ENCODE measurements around the gene ATP10A. TPM values are rescaled to one million over a fixed set of nuclear protein-coding genes. Genes with fewer than 3 reads are reported as not detected.

ATP10A gene
- polyA plus RNA-seq, 1 donor from 2014 or later = not detected

GRCh38 chr15:25795712-25796111, 67.4 kb downstream of the ATP10A start:
- no peaks in the 10 kb centered on the region for H3K27me3 ChIP-seq (ENCODE audit: insufficient read depth, low read depth, low read length)
- H3K9me3 ChIP-seq (ENCODE audit: low read length) = no peaks in the 10 kb centered on the region
- TF ChIP-seq POLR2AphosphoS5 (IDR thresholded peaks at IDR 0.05) = no peak
- no peak for TF ChIP-seq EP300 (conservative IDR thresholded peaks at IDR 0.05; ENCODE audit: poor library complexity, severe bottlenecking)
- no peak for TF ChIP-seq RAD21 (conservative IDR thresholded peaks at IDR 0.05)
- no peak for TF ChIP-seq MXI1 (conservative IDR thresholded peaks at IDR 0.05; ENCODE audit: poor library complexity, severe bottlenecking)
- TF ChIP-seq TAF1 (IDR thresholded peaks at IDR 0.05; ENCODE audit: low read depth) = no peak
- TF ChIP-seq, protein P1, sequence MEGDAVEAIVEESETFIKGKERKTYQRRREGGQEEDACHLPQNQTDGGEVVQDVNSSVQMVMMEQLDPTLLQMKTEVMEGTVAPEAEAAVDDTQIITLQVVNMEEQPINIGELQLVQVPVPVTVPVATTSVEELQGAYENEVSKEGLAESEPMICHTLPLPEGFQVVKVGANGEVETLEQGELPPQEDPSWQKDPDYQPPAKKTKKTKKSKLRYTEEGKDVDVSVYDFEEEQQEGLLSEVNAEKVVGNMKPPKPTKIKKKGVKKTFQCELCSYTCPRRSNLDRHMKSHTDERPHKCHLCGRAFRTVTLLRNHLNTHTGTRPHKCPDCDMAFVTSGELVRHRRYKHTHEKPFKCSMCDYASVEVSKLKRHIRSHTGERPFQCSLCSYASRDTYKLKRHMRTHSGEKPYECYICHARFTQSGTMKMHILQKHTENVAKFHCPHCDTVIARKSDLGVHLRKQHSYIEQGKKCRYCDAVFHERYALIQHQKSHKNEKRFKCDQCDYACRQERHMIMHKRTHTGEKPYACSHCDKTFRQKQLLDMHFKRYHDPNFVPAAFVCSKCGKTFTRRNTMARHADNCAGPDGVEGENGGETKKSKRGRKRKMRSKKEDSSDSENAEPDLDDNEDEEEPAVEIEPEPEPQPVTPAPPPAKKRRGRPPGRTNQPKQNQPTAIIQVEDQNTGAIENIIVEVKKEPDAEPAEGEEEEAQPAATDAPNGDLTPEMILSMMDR (IDR thresholded peaks at IDR 0.05; ENCODE audit: poor library complexity, severe bottlenecking) = no peak
- no peak for TF ChIP-seq EZH2 (IDR thresholded peaks at IDR 0.05; ENCODE audit: borderline replicate concordance, insufficient read depth, low read length, poor library complexity, severe bottlenecking)
- no peak for TF ChIP-seq REST (IDR thresholded peaks at IDR 0.05; ENCODE audit: borderline replicate concordance)
- no peak for TF ChIP-seq SMC3 (conservative IDR thresholded peaks at IDR 0.05; ENCODE audit: poor library complexity)
- H4K20me1 ChIP-seq (ENCODE audit: insufficient read depth) = no peaks in the 10 kb centered on the region
- no peaks in the 10 kb centered on the region for H3K36me3 ChIP-seq (ENCODE audit: insufficient read depth, low read length)
- H3K27ac ChIP-seq (ENCODE audit: low read length) = no peak overlapping the region
- H2AFZ ChIP-seq (ENCODE audit: low read depth, low read length) = no peak overlapping the region
- no peak overlapping the region for H3K4me2 ChIP-seq (ENCODE audit: low read length)
- no peak overlapping the region for H3K4me3 ChIP-seq (ENCODE audit: low read length)
- H3F3A ChIP-seq (ENCODE audit: insufficient read depth, low read length, poor library complexity, severe bottlenecking) = no peaks in the 10 kb centered on the region
- H3K9ac ChIP-seq (ENCODE audit: low read length) = no peak overlapping the region
- no peaks in the 10 kb centered on the region for H3K9me2 ChIP-seq (ENCODE audit: insufficient read depth, low read length)
- no peaks in the 10 kb centered on the region for H3K79me2 ChIP-seq (replicated peaks; ENCODE audit: insufficient read depth, low read length)

- Histone ChIP-seq H3K9me2 (ENCODE audit: insufficient read depth, low read length) (no peaks in the 10 kb centered on the region), H3K27me3 (ENCODE audit: insufficient read depth, low read depth, low read length) (no peaks in the 10 kb centered on the region), H3K9ac (ENCODE audit: low read length) (no peak overlapping the region), H3K36me3 (ENCODE audit: insufficient read depth, low read length) (no peaks in the 10 kb centered on the region), H3K9me3 (ENCODE audit: low read length) (no peaks in the 10 kb centered on the region), H3K79me2 (replicated peaks; ENCODE audit: insufficient read depth, low read length) (no peaks in the 10 kb centered on the region), H4K20me1 (ENCODE audit: insufficient read depth) (no peaks in the 10 kb centered on the region), H3K4me3 (ENCODE audit: low read length) (no peak overlapping the region), H3K4me2 (ENCODE audit: low read length) (no peak overlapping the region), H3K27ac (ENCODE audit: low read length) (no peak overlapping the region), H2AFZ (ENCODE audit: low read depth, low read length) (no peak overlapping the region), H3F3A (ENCODE audit: insufficient read depth, low read length, poor library complexity, severe bottlenecking) (no peaks in the 10 kb centered on the region)
- TF ChIP-seq EZH2 (IDR thresholded peaks at IDR 0.05; ENCODE audit: borderline replicate concordance, insufficient read depth, low read length, poor library complexity, severe bottlenecking) (no peak), EP300 (conservative IDR thresholded peaks at IDR 0.05; ENCODE audit: poor library complexity, severe bottlenecking) (no peak), REST (IDR thresholded peaks at IDR 0.05; ENCODE audit: borderline replicate concordance) (no peak), TAF1 (IDR thresholded peaks at IDR 0.05; ENCODE audit: low read depth) (no peak), SMC3 (conservative IDR thresholded peaks at IDR 0.05; ENCODE audit: poor library complexity) (no peak), RAD21 (conservative IDR thresholded peaks at IDR 0.05) (no peak), MXI1 (conservative IDR thresholded peaks at IDR 0.05; ENCODE audit: poor library complexity, severe bottlenecking) (no peak), POLR2AphosphoS5 (IDR thresholded peaks at IDR 0.05) (no peak)
- TF ChIP-seq, protein P1 (IDR thresholded peaks at IDR 0.05; ENCODE audit: poor library complexity, severe bottlenecking) = no peak
These were observed 68.1 kb downstream of the ATP10A start for GRCh38 chr15:25795061-25795460.

All from neural cell (in vitro differentiated cells).